Measurements from ENCODE around the gene KDM4C.
"Not testable (repeated sequence)": the region's sequence is repeated elsewhere in the genome, so short reads cannot be mapped to it uniquely, and the experiment has no call there.

KDM4C gene

GRCh38 chr9:6716766-6717165 is 41.0 kb upstream of the KDM4C start:
- no peak overlapping the region for H3K4me3 ChIP-seq (ENCODE audit: low read length)
- no peak for DNase-seq (ENCODE audit: low read depth)
- TF ChIP-seq, protein P1, sequence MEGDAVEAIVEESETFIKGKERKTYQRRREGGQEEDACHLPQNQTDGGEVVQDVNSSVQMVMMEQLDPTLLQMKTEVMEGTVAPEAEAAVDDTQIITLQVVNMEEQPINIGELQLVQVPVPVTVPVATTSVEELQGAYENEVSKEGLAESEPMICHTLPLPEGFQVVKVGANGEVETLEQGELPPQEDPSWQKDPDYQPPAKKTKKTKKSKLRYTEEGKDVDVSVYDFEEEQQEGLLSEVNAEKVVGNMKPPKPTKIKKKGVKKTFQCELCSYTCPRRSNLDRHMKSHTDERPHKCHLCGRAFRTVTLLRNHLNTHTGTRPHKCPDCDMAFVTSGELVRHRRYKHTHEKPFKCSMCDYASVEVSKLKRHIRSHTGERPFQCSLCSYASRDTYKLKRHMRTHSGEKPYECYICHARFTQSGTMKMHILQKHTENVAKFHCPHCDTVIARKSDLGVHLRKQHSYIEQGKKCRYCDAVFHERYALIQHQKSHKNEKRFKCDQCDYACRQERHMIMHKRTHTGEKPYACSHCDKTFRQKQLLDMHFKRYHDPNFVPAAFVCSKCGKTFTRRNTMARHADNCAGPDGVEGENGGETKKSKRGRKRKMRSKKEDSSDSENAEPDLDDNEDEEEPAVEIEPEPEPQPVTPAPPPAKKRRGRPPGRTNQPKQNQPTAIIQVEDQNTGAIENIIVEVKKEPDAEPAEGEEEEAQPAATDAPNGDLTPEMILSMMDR (conservative IDR thresholded peaks at IDR 0.05; ENCODE audit: low read depth, low read length), result no peak

- TF ChIP-seq, protein P1 (conservative IDR thresholded peaks at IDR 0.05; ENCODE audit: low read depth, low read length), result no peak
- no peak overlapping the region for H3K4me3 ChIP-seq (ENCODE audit: low read length)
- no peak for DNase-seq (ENCODE audit: low read depth)
Observed at GRCh38 chr9:6723881-6724420, 33.8 kb upstream of the KDM4C start.

- no peak for DNase-seq (ENCODE audit: low read depth)
Observed at GRCh38 chr9:6733257-6733656, 24.5 kb upstream of the KDM4C start.

GRCh38 chr9:6733831-6734230 is 23.9 kb upstream of the KDM4C start:
- TF ChIP-seq, protein P1 (conservative IDR thresholded peaks at IDR 0.05; ENCODE audit: low read depth, low read length), result no peak
- no peak for DNase-seq (ENCODE audit: low read depth)
- no peak overlapping the region for H3K4me3 ChIP-seq (ENCODE audit: low read length)

More at GRCh38 chr9:6733257-6733656, 24.5 kb upstream of the KDM4C start:
- no peak overlapping the region for H3K4me3 ChIP-seq (ENCODE audit: low read length)
- TF ChIP-seq, protein P1 (conservative IDR thresholded peaks at IDR 0.05; ENCODE audit: low read depth, low read length), result no peak

DNA sequence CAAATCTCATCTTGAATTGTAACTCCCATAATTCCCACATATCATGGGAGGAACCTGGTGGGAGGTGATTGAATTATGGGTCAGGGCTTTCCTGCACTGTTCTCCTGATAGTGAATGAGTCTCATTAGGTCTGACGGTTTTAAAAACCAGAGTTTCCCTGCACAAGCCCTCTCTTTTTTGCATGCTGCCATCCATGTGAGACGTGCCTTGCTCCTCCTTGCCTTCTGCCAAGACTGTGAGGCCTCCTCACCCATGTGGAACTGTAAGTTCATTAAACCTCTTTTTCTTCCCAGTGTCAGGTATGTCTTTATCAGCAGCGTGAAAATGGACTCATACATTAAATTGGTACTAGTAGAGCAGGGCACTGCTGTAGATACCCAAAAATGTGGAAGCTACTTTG is 22.4 kb upstream of the KDM4C start:
- TF ChIP-seq, protein P1 (conservative IDR thresholded peaks at IDR 0.05; ENCODE audit: low read depth, low read length), result no peak
- no peak overlapping the region for H3K4me3 ChIP-seq (ENCODE audit: low read length)
- DNase-seq (ENCODE audit: low read depth), result no peak

GRCh38 chr9:6739218-6739617 is 18.6 kb upstream of the KDM4C start:
- TF ChIP-seq, protein P1 (conservative IDR thresholded peaks at IDR 0.05; ENCODE audit: low read depth, low read length), result peak; percentile 49
- no peak for DNase-seq (ENCODE audit: low read depth)
- no peak overlapping the region for H3K4me3 ChIP-seq (ENCODE audit: low read length)

GRCh38 chr9:6748861-6749260 is 8.9 kb upstream of the KDM4C start:
- not testable (repeated sequence) for H3K4me3 ChIP-seq (ENCODE audit: low read length); DNase-seq (ENCODE audit: low read depth)

DNA sequence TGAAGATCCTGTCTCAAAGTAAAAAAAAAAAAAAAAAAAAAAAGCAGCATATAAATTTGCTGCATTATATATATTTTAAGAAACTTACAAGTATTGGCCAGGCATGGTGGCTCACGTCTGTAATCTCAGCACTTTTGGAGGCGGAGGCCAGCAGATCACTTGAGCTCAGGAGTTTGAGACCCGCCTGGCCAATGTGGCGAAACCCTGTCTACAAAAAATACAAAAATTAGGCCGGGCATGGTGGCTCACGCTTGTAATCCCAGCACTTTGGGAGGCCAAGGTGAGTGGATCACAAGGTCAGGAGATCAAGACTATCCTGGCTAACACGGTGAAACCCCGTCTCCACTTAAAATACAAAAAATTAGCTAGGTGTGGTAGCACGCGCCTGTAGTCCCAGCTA is 2.9 kb upstream of the KDM4C start:
- not testable (repeated sequence) for DNase-seq (ENCODE audit: low read depth); H3K4me3 ChIP-seq (ENCODE audit: low read length)
